Large intestine (tissue), 3 donors: ENCODE data around the gene POMC. TPM values are rescaled to one million over a fixed set of nuclear protein-coding genes. Genes with fewer than 3 reads are reported as not detected.
"Not testable (repeated sequence)": the region's sequence is repeated elsewhere in the genome, so short reads cannot be mapped to it uniquely, and the experiment has no call there.

Experiments
- DNase-seq, 2 donors: peaks; one replicate each; pipeline versions ENCODE4 v3.0.0 to v3.0.0-alpha.2; 2013
- H3K27ac ChIP-seq: one replicate; pipeline ENCODE4 v1.5.1; 2013; ENCODE audit warnings: low read length
- H3K27me3 ChIP-seq: 2 replicates; pipeline ENCODE4 v1.6.1; 2013; ENCODE audit warnings: low read length; ENCODE audit not compliant: control insufficient read depth, insufficient read depth
- H3K36me3 ChIP-seq: 2 replicates; pipeline ENCODE4 v1.6.1; 2013; ENCODE audit warnings: low read length; ENCODE audit not compliant: control insufficient read depth, insufficient read depth
- H3K4me1 ChIP-seq: one replicate; pipeline ENCODE4 v1.6.1; 2013; ENCODE audit warnings: low read length; ENCODE audit not compliant: control insufficient read depth, insufficient read depth
- H3K4me3 ChIP-seq: one replicate; pipeline ENCODE4 v1.5.1; 2013; ENCODE audit warnings: low read length
- H3K9me3 ChIP-seq: one replicate; pipeline ENCODE4 v1.6.1; 2013; ENCODE audit warnings: mild to moderate bottlenecking, low read depth, low read length, moderate library complexity; ENCODE audit not compliant: control insufficient read depth
- WGBS: methylation state at CpG from one replicate; pipeline ENCODE4 v1.1.5; 2013; ENCODE audit warnings: low lambda C conversion rate; ENCODE audit not compliant: insufficient coverage; 5-methylcytosine and 5-hydroxymethylcytosine counted together
- polyA plus RNA-seq: library from polyadenylated mRNA; unstranded; fragments of 120-200 nt; gene quantifications from one replicate; pipeline ENCODE4 v1.2.1, GENCODE V29; 2013

The POMC gene
- polyA plus RNA-seq, 1 donor = 4.0 TPM

DNA sequence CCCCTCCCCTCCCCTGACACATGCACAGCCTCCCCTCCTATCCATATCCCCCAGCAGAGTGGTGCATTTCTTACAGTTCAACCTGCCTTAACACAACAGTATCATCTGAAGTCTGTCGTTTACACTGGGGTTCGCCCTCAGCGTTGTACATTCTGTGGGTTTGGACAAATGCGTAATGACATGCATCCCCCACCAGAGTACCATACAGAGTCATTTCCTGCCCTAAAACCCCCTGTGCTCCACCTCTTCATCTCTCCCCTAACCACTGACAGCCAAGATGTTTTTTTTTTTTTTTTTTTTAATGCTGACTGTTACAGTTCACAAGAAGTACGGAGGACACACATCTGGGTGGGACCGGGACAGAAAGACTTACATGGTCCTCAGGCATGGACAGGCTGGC is 22.6 kb downstream of the POMC start:
- WGBS = no CpG with 5 or more reads among the region's 6 CpGs
- H3K4me3 ChIP-seq = no peak overlapping the region
- no peaks in the 10 kb centered on the region for H3K27me3 ChIP-seq
- no peak for DNase-seq
- H3K27ac ChIP-seq = no peak overlapping the region
- no peaks in the 10 kb centered on the region for H3K4me1 ChIP-seq
- H3K9me3 ChIP-seq = no peaks in the 10 kb centered on the region
- peaks cover 5% of the 10 kb centered on the region for H3K36me3 ChIP-seq

DNA sequence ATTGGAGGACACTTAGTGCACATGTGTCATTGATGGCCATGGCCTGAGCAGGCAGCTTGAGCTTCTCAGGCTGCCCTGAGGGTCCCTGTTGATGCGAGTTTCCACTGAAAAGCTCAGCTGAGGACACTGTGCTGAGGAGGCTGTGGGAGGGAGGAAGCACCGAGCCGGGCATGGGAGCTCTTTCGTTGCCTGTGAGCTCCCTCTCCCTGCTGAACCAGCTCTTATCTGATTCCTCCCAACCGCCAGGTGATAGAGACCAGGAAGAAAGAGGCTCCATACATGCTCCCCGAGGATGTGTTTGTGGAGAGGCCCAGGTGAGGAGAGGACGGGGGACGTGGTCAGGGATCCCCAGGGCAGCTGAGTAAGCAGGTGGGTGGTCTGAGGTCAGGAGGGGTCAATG is 27.3 kb downstream of the POMC start:
- no CpG with 5 or more reads among the region's 8 CpGs for WGBS

DNA sequence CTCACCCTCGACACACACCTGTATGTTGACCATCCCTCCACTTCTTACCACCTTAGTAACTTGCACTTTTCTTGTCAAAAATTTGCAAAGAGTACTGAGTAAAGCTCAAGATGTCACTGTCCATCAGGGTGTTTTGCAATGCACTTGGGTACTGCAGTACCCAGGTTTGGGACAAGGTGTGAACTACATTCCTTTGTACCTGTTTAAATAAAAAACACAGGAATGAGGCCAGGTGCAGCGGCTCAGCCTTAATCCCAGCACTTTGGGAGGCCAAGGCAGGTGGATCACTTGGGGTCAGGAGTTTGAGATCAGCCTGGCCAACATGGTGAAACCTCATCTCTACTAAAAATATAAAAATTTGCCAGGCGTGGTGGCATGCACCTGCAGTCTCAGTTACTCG is 27.8 kb downstream of the POMC start:
- H3K4me1 ChIP-seq, H3K4me3 ChIP-seq, H3K9me3 ChIP-seq, H3K27me3 ChIP-seq, H3K27ac ChIP-seq, H3K36me3 ChIP-seq, DNase-seq: not testable (repeated sequence)
- WGBS = no CpG with 5 or more reads among the region's 4 CpGs

More for the DNA sequence above, 27.3 kb downstream of the POMC start:
- H3K27me3 ChIP-seq = no peaks in the 10 kb centered on the region
- H3K27ac ChIP-seq = no peak overlapping the region
- no peaks in the 10 kb centered on the region for H3K4me1 ChIP-seq
- H3K36me3 ChIP-seq = peaks cover 2% of the 10 kb centered on the region
- H3K9me3 ChIP-seq = no peaks in the 10 kb centered on the region
- peak in 1 of 2 donors; percentile 49 for DNase-seq
- H3K4me3 ChIP-seq = no peak overlapping the region

DNA sequence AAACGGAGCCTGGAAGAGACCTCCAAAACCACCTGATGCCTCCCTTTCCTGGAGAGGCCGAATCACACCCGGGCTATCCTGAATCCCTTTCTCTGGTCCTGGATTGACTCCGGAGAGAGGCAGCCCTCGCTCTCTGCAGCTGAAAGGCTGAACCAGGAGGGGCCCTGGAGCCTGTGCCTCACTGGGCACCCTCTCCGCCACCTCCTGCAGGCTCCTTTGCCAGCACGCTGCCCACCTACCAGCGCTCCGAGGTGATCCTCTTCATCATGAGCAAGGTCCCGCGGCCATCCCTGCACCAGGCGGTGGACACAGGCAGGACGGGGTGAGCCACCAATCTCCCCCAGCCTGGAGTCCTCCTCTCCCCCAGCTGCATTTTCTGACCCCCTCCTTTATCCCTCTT is 35.7 kb downstream of the POMC start:
- no peak for DNase-seq
- H3K4me3 ChIP-seq = peak overlapping the region; percentile 30
- H3K9me3 ChIP-seq = peaks cover 6% of the 10 kb centered on the region
- peak overlapping the region; percentile 84 for H3K27ac ChIP-seq
- WGBS = no CpG with 5 or more reads among the region's 13 CpGs
- peaks cover 4% of the 10 kb centered on the region for H3K27me3 ChIP-seq
- H3K36me3 ChIP-seq = peaks cover 4% of the 10 kb centered on the region
- H3K4me1 ChIP-seq = peaks cover 16% of the 10 kb centered on the region

DNA sequence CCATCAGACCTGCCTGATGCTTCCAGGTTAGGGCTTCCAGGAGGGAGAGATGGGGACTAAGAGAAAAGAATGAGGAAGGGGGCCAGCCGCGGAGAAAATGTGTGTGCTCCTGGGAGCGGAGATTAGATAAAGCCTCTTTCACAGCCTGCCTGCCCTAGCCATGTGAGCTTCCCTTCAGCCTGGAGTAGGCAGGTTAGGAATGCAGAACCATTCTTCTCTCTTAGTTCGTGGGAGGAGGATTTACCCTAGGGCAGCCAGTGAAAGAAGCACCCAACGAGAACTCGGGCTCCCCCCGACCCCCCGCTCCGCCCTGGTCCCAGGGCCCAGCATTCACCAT is 36.1 kb downstream of the POMC start:
- H3K27ac ChIP-seq = peak overlapping the region; percentile 84
- H3K4me3 ChIP-seq = peak overlapping the region; percentile 30
- DNase-seq = peak in 1 of 2 donors; percentile 26
- peaks cover 4% of the 10 kb centered on the region for H3K27me3 ChIP-seq
- H3K4me1 ChIP-seq = peaks cover 16% of the 10 kb centered on the region
- WGBS = no CpG with 5 or more reads among the region's 9 CpGs
- H3K9me3 ChIP-seq = peaks cover 6% of the 10 kb centered on the region
- peaks cover 4% of the 10 kb centered on the region for H3K36me3 ChIP-seq

DNA sequence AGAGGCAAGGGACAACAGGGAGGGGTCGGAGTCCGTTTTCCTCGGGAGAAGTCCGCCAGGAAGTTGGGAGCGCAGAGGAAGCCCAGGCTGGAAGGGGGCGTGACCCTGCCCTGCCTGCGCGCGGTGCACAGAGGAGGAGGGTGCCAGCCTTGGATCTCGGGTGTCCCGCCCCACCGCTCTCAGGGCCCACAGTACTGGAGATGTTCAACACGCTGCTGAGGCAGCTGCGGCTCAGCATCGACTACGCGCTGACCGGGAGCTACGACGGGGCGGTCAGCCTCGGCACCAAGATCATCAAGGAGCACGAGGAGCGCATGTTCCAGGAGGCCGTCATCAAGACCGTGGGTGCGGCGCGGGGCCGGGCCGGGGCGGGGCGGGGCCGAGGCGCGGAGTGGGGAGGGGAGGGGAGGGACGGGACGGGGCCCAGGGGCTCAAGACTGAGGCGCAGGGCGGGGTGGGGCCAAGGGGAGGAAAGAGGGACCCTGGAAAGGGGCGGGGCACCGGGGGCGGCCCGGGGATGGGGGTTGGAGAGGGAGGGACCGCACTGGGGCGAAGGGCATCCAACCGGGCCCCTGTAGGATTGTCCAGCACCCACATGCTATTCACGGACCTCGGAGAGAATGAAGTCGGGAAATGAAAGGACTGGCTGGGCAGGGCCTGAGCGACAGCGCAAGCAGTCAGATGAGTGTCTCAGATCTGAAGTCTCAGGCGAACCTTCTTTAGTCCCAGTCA is 36.6 kb downstream of the POMC start:
- H3K36me3 ChIP-seq = peaks cover 4% of the 10 kb centered on the region
- H3K4me3 ChIP-seq = peak overlapping the region; percentile 30
- no CpG with 5 or more reads among the region's 53 CpGs for WGBS
- H3K27ac ChIP-seq = peak overlapping the region; percentile 84
- peaks cover 4% of the 10 kb centered on the region for H3K27me3 ChIP-seq
- peak; percentile 64 to 91 for DNase-seq
- H3K9me3 ChIP-seq = peaks cover 6% of the 10 kb centered on the region
- H3K4me1 ChIP-seq = peaks cover 16% of the 10 kb centered on the region

DNA sequence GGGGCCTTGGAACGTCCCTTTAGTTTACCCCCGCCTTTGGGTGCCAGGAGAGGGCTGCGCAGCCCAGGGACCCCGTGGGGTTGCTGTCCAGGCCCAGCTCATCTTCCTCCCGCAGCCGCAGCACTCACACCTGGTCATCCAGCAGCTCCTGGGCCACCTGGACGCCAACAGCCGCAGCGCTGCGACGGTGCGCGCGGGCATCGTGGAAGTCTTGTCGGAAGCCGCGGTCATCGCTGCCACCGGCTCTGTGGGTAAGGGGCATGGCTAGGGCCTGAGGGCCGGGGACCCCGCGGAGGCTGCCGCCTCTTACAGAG is 37.2 kb downstream of the POMC start:
- H3K27ac ChIP-seq = peak overlapping the region; percentile 67
- DNase-seq = no peak
- H3K36me3 ChIP-seq = peaks cover 4% of the 10 kb centered on the region
- H3K4me1 ChIP-seq = peaks cover 16% of the 10 kb centered on the region
- 17% methylated on average over 6 of the region's 24 CpGs for WGBS
- H3K27me3 ChIP-seq = peaks cover 4% of the 10 kb centered on the region
- H3K4me3 ChIP-seq = peak overlapping the region; percentile 28
- H3K9me3 ChIP-seq = peaks cover 6% of the 10 kb centered on the region

DNA sequence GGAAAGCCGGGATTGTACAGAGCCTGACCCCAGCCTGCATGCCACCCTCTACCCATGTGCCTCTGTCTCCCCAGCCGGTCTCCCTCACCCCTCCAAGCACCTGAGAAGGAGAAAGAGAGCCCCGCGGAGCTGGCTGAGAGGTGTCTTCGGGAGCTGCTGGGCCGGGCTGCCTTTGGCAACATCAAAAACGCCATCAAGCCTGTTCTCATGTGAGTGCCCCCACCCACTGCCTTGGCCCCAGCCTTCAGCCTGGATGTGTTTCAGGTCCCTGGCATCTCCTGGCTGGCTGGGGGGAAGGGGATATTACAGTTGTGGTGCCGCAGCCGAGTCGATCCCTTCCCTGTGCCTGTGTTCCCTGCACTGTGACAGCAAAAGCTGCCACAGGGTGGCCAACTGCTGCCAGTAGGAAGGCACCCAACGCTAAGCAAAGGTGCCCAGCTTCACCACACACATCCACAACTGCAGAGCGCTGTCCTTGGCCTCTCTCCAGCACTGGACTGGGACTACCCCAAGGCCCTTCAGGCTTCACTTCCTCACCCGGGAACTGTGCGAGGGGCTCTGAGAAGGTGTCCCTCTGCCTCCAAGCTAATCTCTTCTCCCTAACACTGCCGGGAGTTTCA is 38.4 kb downstream of the POMC start:
- no CpG with 5 or more reads among the region's 15 CpGs for WGBS
- H3K36me3 ChIP-seq = no peaks in the 10 kb centered on the region
- no peak for DNase-seq
- peaks cover 6% of the 10 kb centered on the region for H3K9me3 ChIP-seq
- peaks cover 16% of the 10 kb centered on the region for H3K4me1 ChIP-seq
- no peak overlapping the region for H3K27ac ChIP-seq
- no peak overlapping the region for H3K4me3 ChIP-seq
- H3K27me3 ChIP-seq = peaks cover 4% of the 10 kb centered on the region

DNA sequence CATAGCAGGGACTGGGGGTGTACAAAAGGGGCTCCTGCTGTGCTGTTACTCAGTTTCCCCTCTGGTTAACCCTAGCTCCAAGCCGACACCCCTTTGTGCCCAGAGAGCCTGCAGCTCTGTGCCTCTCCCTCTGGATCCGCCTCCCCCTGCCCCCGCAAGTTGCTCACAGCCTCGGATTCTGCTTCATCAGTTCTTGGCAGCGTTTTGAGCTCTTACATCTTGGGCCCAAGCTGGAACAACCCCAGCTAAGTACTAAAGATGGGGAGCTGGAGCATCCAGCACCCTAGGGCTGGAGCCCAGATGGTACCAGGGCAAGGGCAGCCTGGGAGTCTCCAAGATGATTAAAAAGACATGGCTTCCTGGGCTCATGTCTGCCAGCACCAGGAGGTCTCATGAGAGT is 40.7 kb downstream of the POMC start:
- Histone ChIP-seq H3K36me3 (no peaks in the 10 kb centered on the region), H3K4me3 (no peak overlapping the region), H3K9me3 (peaks cover 6% of the 10 kb centered on the region), H3K27me3 (peaks cover 4% of the 10 kb centered on the region), H3K4me1 (peaks cover 12% of the 10 kb centered on the region), H3K27ac (no peak overlapping the region)
- no CpG with 5 or more reads among the region's 5 CpGs for WGBS
- DNase-seq = no peak

DNA sequence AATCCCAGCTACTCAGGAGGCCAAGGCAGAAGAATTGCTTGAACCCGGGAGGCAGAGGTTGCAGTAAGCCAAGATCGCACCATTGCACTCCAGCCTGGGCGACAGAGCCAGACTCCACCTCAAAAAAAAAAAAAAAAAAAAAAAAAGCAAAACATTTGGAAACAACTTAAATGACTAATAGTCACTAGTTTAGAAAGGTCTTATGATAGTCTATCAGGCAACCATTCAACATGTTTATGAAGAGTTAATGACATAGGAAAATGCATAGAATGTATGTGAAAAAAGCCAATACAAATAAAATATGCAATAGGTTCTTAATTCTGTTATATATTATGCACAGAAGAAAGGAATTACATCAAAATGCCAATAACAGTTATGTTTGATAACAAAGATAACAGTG is 41.3 kb downstream of the POMC start:
- H3K27me3 ChIP-seq, H3K4me3 ChIP-seq, H3K9me3 ChIP-seq, H3K4me1 ChIP-seq, DNase-seq, H3K36me3 ChIP-seq, H3K27ac ChIP-seq: not testable (repeated sequence)
- no CpG with 5 or more reads among the region's 3 CpGs for WGBS

DNA sequence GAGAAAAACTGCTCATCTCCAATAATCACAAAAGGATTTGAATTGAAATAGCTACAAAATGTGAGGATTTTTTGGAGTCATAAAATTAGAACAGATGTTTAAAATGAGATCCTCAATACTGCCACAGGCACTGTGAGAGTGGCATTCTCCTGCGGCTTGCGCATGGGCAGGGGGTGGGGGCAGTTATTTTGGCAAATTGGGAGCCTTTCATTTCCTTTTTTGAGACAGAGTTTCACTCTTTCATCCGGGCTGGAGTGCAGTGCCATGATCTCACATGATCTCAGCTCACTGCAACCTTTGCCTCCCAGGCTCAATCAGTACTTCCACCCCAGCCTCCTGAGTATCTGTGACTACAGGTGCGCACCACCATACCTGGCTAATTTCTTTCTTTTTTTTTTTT is 42.4 kb downstream of the POMC start:
- Histone ChIP-seq H3K27me3 (no peaks in the 10 kb centered on the region), H3K4me1 (no peaks in the 10 kb centered on the region), H3K36me3 (no peaks in the 10 kb centered on the region), H3K9me3 (no peaks in the 10 kb centered on the region), H3K4me3 (no peak overlapping the region), H3K27ac (no peak overlapping the region)
- no peak for DNase-seq
- 100% methylated on average over 1 of the region's 4 CpGs for WGBS
